ENCODE results near the gene MAG. TPM values are rescaled to one million over a fixed set of nuclear protein-coding genes. Genes with fewer than 3 reads are reported as not detected.

The MAG gene
- total RNA-seq, 4 donors from 2014 or later = not detected

DNA sequence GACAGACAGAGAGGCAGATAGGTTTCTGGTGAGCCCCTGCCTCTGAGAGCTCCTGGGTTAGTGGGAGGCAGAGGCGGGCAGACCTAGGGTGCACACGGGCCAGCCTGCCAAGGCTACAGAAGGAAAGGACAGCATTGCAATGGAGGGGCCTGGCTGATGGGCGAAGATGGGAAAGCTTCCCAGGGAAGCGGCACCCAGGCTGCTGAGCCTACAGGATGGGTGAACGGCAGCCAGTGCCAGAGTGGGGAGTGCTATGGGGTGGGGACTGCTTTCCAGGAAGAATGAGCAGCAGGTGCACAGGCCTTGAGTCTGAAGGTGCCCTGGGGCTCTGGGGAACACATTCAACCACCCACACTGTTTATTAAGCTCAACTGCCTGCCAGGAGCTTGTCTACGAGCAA, 702 bp upstream of the MAG start:
- no peak for DNase-seq
- H3K4me1 ChIP-seq = no peaks in the 10 kb centered on the region
- H3K27ac ChIP-seq = no peak overlapping the region
- no peak for TF ChIP-seq POLR2AphosphoS5 (IDR thresholded peaks at IDR 0.05)
- TF ChIP-seq EP300 (IDR thresholded peaks at IDR 0.05; ENCODE audit: low read depth) = no peak
- TF ChIP-seq CTCF (IDR thresholded peaks at IDR 0.05) = no peak
- TF ChIP-seq POLR2A (IDR thresholded peaks at IDR 0.05) = no peak
- WGBS, 2 donors (ENCODE audit: low coverage in 1 of 2) = 64% methylated on average over 6 of the region's 6 CpGs; no CpG with 5 or more reads in 1 of the 2 donors
- H3K27me3 ChIP-seq = peaks cover 35% of the 10 kb centered on the region
- H3K4me3 ChIP-seq = no peak overlapping the region
- no peaks in the 10 kb centered on the region for H3K9me3 ChIP-seq
- intact Hi-C loops (cut with DNase I; ENCODE audit: low total_unique reads) = no loop called here
- no peaks in the 10 kb centered on the region for H3K36me3 ChIP-seq
- in situ Hi-C loops (cut with MboI; ENCODE audit: low pct_ligation_motif_present in 1 of 4, low pct_unique_long_range_greater_than_20kb in 1 of 4, low sequenced_read_pairs in 3 of 4) = no loop called here

DNA sequence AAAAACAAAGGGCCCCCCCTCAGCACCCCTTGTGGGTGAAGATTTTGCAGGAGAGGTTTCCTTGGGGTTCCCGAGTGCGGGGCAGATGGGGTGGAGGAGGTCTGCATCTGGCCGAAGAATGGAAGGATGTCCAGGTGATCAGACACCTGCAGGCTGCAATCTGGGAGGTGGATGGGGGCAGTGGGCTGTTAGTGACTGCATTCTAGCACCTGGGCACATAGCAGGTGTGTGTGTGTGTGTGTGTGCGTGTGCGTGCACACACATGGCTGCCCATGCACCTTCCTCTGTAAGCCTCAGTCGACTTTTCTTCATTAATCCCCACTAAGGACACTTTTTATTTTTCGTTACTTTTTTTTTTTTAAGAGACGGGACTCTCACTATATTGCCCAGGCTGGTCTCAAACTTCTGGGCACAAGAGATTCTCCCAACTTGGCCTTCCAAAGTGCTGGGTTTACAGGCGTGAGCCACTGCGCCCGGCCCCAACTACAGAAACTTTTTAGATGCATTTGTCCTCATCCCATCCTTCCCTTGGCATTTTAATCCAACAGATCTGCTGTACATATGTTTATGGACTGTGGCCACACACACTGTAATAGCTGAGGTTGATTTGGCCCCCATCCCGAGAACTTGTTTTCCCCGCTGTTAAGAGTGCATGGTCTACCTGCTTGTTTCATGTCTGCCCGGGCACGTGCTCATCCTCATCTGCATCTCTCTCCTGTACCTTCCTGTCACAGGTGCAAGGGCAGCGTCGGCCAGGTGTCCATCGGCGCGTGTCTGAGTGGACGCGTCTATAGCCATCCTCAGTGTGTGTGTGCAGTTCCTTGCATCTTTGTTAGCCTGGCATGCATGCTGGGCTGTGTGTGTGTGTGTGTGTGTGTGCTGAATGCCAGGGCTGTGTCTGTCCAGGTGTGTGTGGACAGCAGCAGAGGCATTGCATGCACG, 731 bp downstream of the MAG start:
- in situ Hi-C loops (cut with MboI; ENCODE audit: low pct_ligation_motif_present in 1 of 4, low pct_unique_long_range_greater_than_20kb in 1 of 4, low sequenced_read_pairs in 3 of 4) (no loop called here), intact Hi-C loops (cut with DNase I; ENCODE audit: low total_unique reads) (no loop called here)
- H3K9me3 ChIP-seq = no peaks in the 10 kb centered on the region
- no peaks in the 10 kb centered on the region for H3K36me3 ChIP-seq
- no peak for DNase-seq
- WGBS, 2 donors (ENCODE audit: low coverage in 1 of 2) = 49 to 73% methylated on average over 7 to 23 of the region's 23 CpGs
- peaks cover 35% of the 10 kb centered on the region for H3K27me3 ChIP-seq
- no peaks in the 10 kb centered on the region for H3K4me1 ChIP-seq
- TF ChIP-seq EP300 (IDR thresholded peaks at IDR 0.05; ENCODE audit: low read depth) (no peak), POLR2AphosphoS5 (IDR thresholded peaks at IDR 0.05) (no peak), POLR2A (IDR thresholded peaks at IDR 0.05) (no peak), CTCF (IDR thresholded peaks at IDR 0.05) (no peak)
- H3K27ac ChIP-seq = no peak overlapping the region
- H3K4me3 ChIP-seq = no peak overlapping the region

DNA sequence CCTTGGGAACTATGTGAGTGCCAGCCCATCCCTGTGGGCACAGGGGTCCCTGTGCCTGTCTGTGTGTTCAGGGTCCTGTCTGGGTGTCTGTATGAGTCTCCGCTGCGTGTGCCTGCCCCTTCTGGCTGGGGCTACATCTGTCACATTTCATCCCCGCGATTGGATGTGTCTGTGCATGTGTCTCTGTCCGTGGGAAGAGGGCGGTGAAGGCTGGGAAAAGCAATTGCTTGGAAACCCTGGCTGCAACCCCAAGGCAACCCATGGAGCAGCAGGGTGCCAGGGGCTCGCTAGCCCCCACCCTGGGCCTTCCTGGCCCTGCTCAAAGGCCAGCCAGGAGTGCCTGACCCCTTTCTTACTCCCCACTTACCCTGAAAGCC, 1.4 kb downstream of the MAG start:
- peaks cover 35% of the 10 kb centered on the region for H3K27me3 ChIP-seq
- no peaks in the 10 kb centered on the region for H3K36me3 ChIP-seq
- no peak for DNase-seq
- in situ Hi-C loops (cut with MboI; ENCODE audit: low pct_ligation_motif_present in 1 of 4, low pct_unique_long_range_greater_than_20kb in 1 of 4, low sequenced_read_pairs in 3 of 4) (no loop called here), intact Hi-C loops (cut with DNase I; ENCODE audit: low total_unique reads) (no loop called here)
- H3K9me3 ChIP-seq = no peaks in the 10 kb centered on the region
- H3K4me1 ChIP-seq = no peaks in the 10 kb centered on the region
- H3K4me3 ChIP-seq = no peak overlapping the region
- H3K27ac ChIP-seq = no peak overlapping the region
- WGBS, 2 donors (ENCODE audit: low coverage in 1 of 2) = 55% methylated on average over 7 of the region's 7 CpGs; no CpG with 5 or more reads in 1 of the 2 donors
- no peak for TF ChIP-seq CTCF (IDR thresholded peaks at IDR 0.05)
- no peak for TF ChIP-seq POLR2A (IDR thresholded peaks at IDR 0.05)
- no peak for TF ChIP-seq EP300 (IDR thresholded peaks at IDR 0.05; ENCODE audit: low read depth)
- no peak for TF ChIP-seq POLR2AphosphoS5 (IDR thresholded peaks at IDR 0.05)

GRCh38 chr19:35293808-35294207, 1.8 kb downstream of the MAG start:
- H3K36me3 ChIP-seq = no peaks in the 10 kb centered on the region
- 47 to 62% methylated on average over 5 to 15 of the region's 17 CpGs for WGBS, 2 donors (ENCODE audit: low coverage in 1 of 2)
- in situ Hi-C loops (cut with MboI; ENCODE audit: low pct_ligation_motif_present in 1 of 4, low pct_unique_long_range_greater_than_20kb in 1 of 4, low sequenced_read_pairs in 3 of 4) (no loop called here), intact Hi-C loops (cut with DNase I; ENCODE audit: low total_unique reads) (no loop called here)
- H3K27me3 ChIP-seq = peaks cover 34% of the 10 kb centered on the region
- TF ChIP-seq EP300 (IDR thresholded peaks at IDR 0.05; ENCODE audit: low read depth) (no peak), CTCF (IDR thresholded peaks at IDR 0.05) (no peak), POLR2A (IDR thresholded peaks at IDR 0.05) (no peak)
- H3K4me1 ChIP-seq = no peaks in the 10 kb centered on the region
- no peak overlapping the region for H3K27ac ChIP-seq
- DNase-seq = no peak
- no peaks in the 10 kb centered on the region for H3K9me3 ChIP-seq
- H3K4me3 ChIP-seq = no peak overlapping the region

Measured in transverse colon (tissue), 4 donors.